Stimulated activated CD4-positive, alpha-beta T cell treated with anti-CD3 and anti-CD28 coated beads, Interleukin-4, amount 100 ng/mL, for 24 hours (primary cell): ENCODE measurements around the gene ATN1.

Source experiments
- DNase-seq: peaks from one replicate; pipeline ENCODE4 v3.0.0-alpha.2; 2020

The ATN1 gene

DNA sequence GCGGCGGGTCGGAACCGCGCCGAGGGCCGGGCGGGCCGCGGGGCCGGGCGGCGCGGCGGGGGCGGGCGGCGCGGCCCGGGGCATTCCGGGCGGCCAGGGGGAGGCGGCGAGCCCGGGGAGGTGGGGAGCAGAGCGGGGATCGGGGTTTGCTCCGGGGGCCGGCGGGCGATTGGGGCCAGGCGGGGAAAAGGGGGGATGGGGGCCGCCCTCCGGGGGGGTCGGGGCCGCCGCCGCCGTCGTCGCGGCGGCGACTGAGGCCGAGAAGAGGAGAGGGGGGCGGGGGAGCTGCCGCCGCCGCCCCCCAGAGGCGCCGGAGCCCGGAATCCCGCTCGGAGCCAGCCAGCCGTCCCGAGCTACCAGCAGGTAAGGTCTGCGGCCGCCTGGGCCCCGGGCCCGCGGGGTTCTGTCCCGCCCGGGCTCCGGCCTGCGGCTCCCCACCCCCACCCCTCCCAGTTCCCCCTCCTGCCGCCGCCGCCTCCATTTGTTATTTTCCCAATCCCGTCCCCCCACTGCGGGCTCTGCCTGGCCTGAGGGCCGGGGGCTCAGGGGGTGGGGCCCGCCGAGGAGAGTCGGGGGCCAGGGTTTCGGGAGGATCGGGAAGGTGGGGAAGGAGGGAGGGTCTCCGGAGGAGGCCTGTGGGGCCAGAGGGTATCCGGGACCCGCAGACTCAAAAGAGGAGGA is 403 bp downstream of the ATN1 start:
- DNase-seq: no peak

DNA sequence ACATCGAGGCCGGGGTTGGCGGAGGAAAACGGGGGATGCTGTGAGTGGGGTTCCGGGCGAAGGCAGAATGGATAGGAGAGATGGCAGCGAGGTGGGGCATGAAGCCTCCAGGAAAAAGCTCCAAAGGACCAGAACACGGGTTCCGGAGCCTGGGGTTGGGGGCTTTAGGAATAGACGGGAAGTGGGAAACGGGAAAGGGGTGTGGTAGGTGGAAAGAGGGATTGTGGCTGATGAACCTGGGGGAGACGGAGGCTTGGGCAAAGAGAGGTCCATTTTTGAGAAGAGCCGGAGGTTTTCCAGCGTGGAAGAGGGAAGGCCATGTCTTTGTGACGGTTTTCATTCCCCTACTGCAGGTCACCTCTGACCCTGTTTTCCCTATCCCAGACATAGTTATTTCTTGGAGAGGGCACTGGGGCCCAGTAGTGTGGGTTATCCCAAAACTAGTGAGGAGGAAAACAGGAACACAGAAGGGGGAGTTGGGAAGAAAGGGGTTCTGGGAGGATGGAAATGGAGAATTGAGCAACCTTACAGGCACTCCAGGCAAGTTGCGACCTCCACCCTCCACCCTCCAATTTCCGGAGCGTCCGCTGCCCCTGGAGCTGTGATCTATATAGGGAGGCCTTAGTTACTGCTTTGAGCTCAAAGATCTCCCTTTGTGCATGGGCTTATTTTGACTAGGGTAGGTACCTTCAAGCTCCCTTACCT is 1.1 kb downstream of the ATN1 start:
- DNase-seq: no peak

DNA sequence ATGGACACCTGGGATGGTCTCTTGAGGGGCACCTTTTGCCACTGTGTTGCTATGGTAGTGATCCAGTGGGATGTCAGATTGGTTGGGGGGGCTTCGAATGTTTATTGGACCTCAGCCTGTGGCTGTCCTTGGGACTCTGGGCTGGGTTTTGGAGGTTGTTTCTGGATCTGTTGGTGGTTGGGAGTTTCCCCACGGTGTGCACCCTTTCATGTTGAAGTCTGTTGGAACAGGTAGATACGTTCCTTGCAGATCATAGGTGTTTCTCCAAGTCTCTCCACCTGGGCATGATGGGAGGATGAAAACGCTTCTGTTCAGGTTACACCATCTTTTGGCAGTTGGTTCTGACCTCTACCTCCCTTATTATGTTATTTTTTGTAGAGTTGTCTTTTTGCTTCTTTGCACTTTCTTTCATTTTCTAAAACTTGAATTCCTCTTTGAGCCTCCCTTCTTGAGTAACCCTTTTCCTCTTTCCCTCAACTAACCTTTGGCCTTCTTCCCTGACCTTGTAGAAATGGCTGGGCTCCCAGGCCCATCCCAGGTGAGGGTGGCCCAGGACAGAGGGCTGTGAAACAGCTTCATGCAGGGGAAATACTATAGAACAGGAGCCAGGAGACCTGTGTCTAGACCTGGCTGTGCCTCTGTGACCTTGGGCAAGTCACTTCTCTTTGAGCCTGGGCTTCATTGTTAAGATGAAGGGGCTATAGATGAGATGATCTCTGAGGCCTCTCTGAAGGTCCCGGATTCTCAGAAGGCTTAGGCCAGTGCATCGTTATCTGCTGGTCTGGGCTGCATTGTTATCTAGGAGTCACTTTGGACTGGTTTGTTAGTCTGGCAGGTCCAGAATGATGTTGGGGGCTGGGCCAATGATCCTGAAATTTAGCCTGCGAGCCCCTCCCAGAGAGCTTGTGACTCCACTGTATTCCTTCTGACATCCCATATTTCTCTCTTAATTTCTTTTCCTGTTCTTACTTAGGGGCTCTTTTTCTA is 2.0 kb downstream of the ATN1 start:
- no peak for DNase-seq

DNA sequence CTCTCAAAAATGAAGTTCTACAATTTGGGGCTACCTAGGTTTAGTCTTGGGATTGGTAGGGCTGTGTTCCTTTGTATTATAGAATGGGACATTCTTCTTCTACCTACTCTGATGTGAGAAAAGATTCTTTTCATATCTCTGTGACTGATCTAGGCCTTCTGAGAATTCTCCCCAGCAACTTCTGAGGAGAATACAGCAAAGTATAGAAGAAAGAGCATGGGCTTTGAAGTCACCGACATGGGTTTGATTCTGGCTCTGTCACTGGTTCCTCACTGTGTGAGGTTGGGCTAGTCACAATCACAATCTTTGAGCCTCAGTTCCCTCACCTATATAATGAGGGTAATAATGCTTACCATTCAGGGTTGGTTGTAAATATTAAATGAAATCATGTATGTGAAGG is 5.0 kb downstream of the ATN1 start:
- DNase-seq: no peak

DNA sequence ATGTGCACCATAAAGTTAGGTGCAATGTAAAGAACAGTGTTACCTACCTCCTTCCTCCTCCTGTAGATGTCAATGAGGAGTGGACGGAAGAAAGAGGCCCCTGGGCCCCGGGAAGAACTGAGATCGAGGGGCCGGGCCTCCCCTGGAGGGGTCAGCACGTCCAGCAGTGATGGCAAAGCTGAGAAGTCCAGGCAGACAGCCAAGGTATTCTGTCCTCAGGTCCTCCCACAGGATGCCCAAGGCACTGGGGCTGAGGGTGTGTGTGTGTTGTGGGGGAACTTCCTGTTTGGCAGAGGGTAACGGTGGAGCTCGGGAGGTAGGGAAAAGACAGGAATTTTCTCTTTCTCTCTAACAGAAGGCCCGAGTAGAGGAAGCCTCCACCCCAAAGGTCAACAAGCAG is 6.4 kb downstream of the ATN1 start:
- no peak for DNase-seq

DNA sequence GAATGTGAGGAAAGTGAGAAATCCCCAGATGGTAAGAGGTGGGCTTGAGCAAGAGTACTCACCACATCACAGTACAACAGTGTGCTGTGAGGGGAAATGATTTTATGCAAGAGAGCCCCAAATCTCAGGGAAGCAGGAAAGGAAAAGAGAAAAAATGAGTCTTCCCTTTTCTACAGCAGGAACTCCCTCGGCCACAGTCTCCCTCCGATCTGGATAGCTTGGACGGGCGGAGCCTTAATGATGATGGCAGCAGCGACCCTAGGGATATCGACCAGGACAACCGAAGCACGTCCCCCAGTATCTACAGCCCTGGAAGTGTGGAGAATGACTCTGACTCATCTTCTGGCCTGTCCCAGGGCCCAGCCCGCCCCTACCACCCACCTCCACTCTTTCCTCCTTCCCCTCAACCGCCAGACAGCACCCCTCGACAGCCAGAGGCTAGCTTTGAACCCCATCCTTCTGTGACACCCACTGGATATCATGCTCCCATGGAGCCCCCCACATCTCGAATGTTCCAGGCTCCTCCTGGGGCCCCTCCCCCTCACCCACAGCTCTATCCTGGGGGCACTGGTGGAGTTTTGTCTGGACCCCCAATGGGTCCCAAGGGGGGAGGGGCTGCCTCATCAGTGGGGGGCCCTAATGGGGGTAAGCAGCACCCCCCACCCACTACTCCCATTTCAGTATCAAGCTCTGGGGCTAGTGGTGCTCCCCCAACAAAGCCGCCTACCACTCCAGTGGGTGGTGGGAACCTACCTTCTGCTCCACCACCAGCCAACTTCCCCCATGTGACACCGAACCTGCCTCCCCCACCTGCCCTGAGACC is 7.8 kb downstream of the ATN1 start:
- no peak for DNase-seq

DNA sequence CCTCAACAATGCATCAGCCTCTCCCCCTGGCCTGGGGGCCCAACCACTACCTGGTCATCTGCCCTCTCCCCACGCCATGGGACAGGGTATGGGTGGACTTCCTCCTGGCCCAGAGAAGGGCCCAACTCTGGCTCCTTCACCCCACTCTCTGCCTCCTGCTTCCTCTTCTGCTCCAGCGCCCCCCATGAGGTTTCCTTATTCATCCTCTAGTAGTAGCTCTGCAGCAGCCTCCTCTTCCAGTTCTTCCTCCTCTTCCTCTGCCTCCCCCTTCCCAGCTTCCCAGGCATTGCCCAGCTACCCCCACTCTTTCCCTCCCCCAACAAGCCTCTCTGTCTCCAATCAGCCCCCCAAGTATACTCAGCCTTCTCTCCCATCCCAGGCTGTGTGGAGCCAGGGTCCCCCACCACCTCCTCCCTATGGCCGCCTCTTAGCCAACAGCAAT is 8.5 kb downstream of the ATN1 start:
- no peak for DNase-seq

DNA sequence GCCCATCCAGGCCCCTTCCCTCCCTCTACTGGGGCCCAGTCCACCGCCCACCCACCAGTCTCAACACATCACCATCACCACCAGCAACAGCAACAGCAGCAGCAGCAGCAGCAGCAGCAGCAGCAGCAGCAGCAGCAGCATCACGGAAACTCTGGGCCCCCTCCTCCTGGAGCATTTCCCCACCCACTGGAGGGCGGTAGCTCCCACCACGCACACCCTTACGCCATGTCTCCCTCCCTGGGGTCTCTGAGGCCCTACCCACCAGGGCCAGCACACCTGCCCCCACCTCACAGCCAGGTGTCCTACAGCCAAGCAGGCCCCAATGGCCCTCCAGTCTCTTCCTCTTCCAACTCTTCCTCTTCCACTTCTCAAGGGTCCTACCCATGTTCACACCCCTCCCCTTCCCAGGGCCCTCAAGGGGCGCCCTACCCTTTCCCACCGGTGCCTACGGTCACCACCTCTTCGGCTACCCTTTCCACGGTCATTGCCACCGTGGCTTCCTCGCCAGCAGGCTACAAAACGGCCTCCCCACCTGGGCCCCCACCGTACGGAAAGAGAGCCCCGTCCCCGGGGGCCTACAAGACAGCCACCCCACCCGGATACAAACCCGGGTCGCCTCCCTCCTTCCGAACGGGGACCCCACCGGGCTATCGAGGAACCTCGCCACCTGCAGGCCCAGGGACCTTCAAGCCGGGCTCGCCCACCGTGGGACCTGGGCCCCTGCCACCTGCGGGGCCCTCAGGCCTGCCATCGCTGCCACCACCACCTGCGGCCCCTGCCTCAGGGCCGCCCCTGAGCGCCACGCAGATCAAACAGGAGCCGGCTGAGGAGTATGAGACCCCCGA is 9.1 kb downstream of the ATN1 start:
- peak; percentile 69 for DNase-seq

DNA sequence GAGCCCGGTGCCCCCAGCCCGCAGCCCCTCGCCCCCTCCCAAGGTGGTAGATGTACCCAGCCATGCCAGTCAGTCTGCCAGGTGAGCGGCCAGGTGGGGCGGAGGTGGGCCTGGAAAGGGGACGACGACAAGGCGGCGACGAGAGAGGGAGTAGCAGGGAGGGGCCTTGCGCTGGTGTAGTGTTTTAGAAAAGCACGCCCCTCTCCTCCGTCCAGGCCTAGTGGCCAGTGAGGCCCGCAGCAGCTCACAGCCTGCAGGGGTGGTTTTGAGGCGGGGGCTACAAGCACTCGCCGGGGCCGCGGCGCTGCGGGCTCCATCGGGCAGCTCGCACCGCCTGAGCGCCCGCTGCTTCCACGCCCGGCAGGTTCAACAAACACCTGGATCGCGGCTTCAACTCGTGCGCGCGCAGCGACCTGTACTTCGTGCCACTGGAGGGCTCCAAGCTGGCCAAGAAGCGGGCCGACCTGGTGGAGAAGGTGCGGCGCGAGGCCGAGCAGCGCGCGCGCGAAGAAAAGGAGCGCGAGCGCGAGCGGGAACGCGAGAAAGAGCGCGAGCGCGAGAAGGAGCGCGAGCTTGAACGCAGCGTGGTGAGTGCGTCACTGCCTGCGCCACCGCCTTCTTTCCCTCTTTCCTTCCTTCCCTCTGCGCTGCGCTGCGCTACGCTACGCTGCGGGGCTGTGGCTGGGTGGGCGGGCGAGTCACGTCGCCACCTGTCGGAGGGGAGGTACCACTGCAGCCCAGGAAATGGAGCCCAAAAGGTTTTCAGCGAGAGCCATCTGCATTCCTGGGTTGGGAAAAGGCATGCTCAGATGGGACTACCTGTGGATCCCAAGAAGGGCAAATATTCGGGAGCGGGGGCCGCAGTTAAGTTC is 10.0 kb downstream of the ATN1 start:
- peak; percentile 93 for DNase-seq

DNA sequence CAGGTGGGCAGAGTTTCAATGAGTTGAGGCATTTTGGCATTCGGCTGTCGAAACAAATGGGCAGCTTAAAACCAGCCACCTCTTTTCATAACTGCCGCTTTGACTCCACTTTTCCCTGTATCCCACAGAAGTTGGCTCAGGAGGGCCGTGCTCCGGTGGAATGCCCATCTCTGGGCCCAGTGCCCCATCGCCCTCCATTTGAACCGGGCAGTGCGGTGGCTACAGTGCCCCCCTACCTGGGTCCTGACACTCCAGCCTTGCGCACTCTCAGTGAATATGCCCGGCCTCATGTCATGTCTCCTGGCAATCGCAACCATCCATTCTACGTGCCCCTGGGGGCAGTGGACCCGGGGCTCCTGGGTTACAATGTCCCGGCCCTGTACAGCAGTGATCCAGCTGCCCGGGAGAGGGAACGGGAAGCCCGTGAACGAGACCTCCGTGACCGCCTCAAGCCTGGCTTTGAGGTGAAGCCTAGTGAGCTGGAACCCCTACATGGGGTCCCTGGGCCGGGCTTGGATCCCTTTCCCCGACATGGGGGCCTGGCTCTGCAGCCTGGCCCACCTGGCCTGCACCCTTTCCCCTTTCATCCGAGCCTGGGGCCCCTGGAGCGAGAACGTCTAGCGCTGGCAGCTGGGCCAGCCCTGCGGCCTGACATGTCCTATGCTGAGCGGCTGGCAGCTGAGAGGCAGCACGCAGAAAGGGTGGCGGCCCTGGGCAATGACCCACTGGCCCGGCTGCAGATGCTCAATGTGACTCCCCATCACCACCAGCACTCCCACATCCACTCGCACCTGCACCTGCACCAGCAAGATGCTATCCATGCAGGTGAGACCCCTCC is 10.8 kb downstream of the ATN1 start:
- DNase-seq: no peak

DNA sequence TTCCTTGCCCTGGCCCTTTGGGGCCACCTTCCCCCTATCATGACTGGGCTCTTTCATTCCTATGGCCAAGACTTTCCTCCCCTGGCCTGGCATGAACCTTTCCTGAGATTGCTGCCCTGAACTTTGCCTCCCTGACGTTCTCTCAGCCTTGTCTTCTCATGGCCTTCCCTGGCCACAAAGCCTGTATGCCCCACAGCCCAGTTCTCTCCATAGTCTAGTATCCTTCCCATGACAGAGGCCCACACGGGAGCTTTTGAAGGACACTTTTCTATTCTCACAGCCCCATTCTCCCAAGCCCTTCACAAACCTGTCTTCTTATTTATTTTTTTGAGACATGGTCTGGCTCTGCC is 11.4 kb downstream of the ATN1 start:
- no peak for DNase-seq

DNA sequence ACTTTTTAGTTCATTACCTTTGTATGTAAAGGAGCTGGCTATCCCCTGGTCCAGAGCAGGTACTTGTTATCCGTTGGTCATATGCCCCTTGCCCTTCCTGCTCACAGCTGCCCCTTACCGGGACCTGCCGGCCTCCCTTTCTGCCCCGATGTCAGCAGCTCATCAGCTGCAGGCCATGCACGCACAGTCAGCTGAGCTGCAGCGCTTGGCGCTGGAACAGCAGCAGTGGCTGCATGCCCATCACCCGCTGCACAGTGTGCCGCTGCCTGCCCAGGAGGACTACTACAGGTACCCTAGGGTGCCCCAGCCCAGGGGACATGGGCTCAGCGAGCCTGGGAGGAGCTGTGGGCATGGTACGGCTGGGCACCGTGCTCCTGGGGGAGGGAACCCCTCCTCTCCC is 13.5 kb downstream of the ATN1 start:
- DNase-seq: no peak

DNA sequence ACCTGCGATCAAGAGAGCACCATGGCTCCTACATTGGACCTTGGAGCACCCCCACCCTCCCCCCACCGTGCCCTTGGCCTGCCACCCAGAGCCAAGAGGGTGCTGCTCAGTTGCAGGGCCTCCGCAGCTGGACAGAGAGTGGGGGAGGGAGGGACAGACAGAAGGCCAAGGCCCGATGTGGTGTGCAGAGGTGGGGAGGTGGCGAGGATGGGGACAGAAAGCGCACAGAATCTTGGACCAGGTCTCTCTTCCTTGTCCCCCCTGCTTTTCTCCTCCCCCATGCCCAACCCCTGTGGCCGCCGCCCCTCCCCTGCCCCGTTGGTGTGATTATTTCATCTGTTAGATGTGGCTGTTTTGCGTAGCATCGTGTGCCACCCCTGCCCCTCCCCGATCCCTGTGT is 14.0 kb downstream of the ATN1 start:
- DNase-seq: no peak

DNA sequence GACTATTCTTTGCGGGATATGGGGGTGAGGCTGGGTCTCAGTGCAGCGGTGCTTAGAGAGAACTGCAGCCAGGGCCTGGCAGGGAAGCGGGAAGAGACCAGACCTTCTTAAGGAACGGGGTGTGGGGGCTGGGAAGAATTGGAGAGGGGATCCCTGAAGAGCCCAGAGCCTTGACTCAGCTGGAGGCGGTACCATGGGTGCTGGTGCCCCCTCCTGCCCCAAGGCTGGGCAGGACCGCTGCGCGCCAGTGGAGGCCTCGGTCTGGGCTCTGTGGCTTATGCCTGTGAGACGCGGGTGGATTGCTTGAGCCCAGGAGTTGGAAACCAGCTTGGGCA is 14.5 kb downstream of the ATN1 start:
- DNase-seq: no peak

DNA sequence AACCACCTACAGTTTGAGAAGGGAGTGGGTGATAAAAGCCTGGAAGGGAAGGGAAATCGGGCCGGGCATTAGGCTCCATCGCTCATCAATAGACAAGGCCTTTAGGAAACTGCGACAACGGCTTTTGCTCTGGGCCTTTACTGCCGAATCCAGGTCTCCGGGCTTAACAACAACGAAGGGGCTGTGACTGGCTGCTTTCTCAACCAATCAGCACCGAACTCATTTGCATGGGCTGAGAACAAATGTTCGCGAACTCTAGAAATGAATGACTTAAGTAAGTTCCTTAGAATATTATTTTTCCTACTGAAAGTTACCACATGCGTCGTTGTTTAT is 15.6 kb downstream of the ATN1 start:
- peak; percentile 85 for DNase-seq

DNA sequence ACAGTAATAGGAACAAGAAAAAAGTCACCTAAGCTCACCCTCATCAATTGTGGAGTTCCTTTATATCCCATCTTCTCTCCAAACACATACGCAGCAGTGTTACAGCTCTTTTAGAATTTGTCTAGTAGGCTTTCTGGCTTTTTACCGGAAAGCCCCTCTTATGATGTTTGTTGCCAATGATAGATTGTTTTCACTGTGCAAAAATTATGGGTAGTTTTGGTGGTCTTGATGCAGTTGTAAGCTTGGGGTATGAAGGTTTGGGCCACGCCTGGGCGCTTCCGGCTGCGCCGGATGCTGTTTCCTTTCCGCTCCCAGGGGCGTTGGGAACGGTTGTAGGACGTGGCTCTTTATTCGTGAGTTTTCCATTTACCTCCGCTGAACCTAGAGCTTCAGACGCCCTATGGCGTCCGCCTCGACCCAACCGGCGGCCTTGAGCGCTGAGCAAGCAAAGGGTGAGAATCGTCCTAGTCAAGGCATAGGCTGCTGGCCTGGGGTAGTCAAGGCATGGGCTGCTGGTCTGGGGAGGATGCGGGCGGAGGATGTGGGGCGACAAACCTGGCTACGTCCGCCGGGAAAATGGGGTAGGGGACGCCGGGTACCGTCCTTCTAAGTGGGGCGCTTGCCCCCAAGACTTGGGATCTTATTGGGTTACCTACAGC is 16.1 kb downstream of the ATN1 start, which contains the start of the genes C12orf57 and RNU7-1:
Gene C12orf57 (plus strand): TSS at position 301 of the 659 bp plus-strand sequence. CDS start 100 bp downstream, at position 401.
Gene RNU7-1 (plus strand): TSS at position 95 of the 659 bp plus-strand sequence.
- DNase-seq: peak; percentile 87

DNA sequence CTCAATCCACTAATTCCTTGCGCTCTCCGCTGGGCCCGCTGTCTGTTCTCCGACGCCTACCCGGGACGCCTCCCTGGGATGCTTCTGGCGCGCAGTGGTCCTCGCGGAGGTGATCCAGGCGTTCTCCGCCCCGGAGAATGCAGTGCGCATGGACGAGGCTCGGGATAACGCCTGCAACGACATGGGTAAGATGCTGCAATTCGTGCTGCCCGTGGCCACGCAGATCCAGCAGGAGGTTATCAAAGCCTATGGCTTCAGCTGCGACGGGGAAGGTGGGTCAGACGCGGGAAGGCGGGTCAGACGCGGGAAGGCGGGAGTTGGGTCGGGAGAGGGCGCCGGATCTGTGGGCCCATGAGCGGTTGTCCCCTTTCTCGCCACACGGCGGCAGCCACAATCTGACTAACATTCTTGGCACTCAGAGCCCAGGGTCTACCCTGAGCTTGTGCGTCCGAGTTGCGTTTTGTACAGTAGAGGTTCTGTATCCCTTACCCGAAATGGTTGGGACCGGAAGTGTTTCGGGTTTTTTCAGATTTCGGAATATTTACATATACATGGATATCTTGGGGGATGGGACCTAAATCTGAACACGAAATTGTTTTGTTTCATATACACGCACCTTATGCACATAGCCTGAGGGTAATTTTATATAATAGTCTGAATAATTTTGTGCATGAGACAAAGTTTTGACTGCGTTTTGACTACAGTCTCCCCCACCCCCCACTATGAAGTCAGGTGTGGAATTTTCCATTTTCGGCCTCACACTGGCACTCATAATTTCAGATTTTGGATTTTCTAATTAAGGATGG is 16.8 kb downstream of the ATN1 start:
- peak; percentile 90 for DNase-seq

DNA sequence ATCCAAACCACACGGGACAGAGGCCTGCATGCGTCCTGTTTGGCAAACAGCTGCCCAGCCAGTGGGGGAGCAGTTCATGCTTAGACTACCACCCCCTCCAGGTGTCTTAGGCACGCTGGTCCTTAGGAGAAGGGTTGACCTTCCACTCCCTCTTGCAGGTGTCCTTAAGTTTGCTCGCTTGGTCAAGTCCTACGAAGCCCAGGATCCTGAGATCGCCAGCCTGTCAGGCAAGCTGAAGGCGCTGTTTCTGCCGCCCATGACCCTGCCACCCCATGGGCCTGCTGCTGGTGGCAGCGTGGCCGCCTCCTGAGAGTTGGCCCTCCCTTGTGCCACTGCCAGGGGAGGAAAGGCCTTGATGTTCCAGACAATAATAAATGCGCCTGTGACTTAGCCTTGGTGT is 17.9 kb downstream of the ATN1 start:
- no peak for DNase-seq
